ENCODE results near the gene SRM. TPM values are rescaled to one million over a fixed set of nuclear protein-coding genes. Genes with fewer than 3 reads are reported as not detected.
"Not testable (repeated sequence)": the region's sequence is repeated elsewhere in the genome, so short reads cannot be mapped to it uniquely, and the experiment has no call there.

SRM gene
- total RNA-seq, 4 donors from 2014 or later = 15.5 to 86.3 (median 42.8) TPM

DNA sequence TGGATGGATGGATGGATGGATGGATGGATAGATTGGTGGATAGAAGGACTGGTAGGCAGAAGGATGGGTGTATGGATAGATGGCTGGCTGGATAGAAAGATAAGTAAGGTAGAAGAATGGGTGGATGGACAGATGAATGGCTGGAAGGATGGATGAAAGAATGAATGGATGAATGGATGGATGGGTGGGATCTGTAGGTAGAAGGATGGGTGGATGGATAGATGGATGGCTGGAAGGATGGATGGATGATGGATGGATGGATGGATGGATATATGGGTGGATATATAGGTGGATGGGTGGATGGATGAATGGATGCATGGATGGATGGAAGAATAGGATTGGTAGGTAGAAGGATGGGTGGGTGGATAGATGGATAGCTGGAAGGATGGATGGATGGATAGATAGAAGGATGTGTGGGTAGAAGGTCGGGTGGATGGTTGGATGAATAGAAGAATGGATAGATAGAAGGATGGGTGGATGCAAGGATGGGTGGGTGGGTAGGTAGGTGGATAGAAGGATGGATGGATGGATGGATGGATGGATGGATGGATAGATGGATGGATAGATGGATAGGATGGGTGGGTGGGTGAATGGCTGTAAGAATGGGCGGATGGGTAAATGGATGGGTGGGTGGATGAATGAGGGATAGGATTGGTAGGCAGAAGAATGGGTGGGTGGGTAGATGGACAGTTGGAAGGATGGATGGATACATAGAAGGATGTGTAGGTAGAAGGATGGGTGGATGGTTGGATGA is 20.3 kb downstream of the SRM start:
- Histone ChIP-seq H3K36me3 (no peaks in the 10 kb centered on the region), H3K27ac (no peak overlapping the region), H3K4me3 (no peak overlapping the region), H3K27me3 (no peaks in the 10 kb centered on the region), H3K4me1 (peaks cover 0 to 3% of the 10 kb centered on the region in 2 donors), H3K9me3 (no peaks in the 10 kb centered on the region)
- DNase-seq = no peak
- no peak for TF ChIP-seq POLR2A (IDR thresholded peaks at IDR 0.05)
- TF ChIP-seq, protein P1, sequence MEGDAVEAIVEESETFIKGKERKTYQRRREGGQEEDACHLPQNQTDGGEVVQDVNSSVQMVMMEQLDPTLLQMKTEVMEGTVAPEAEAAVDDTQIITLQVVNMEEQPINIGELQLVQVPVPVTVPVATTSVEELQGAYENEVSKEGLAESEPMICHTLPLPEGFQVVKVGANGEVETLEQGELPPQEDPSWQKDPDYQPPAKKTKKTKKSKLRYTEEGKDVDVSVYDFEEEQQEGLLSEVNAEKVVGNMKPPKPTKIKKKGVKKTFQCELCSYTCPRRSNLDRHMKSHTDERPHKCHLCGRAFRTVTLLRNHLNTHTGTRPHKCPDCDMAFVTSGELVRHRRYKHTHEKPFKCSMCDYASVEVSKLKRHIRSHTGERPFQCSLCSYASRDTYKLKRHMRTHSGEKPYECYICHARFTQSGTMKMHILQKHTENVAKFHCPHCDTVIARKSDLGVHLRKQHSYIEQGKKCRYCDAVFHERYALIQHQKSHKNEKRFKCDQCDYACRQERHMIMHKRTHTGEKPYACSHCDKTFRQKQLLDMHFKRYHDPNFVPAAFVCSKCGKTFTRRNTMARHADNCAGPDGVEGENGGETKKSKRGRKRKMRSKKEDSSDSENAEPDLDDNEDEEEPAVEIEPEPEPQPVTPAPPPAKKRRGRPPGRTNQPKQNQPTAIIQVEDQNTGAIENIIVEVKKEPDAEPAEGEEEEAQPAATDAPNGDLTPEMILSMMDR (IDR thresholded peaks at IDR 0.05) = no peak
- intact Hi-C loops (cut with DNase I; ENCODE audit: low total_unique reads) = loop anchor here (5.0 kb wide), 1 partner anchor 608 kb away; no protein-coding TSS in a partner anchor

DNA sequence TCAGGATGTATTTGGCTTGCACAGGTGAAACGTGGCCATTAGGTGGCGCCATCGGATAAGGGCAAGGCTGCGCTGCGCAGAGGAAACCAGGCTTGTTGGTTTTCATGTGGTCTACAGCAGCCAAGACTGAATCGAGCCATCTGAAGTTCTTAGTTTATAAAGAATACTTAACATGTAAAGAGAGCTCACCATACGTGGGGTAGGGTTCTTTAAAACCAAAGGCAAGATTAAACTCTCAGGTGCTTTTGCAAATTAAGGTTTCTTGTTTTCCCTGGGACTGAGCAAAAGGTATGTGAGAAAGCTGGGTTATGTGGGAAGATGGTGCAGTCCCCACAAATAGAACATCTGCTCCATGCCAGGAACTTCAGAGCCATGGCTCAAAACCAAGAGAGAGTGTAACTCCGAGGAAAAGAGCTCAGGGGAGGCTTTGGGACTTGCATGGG is 22.1 kb downstream of the SRM start:
- peaks cover 0 to 3% of the 10 kb centered on the region in 2 donors for H3K4me1 ChIP-seq
- no peak overlapping the region for H3K27ac ChIP-seq
- H3K27me3 ChIP-seq = no peaks in the 10 kb centered on the region
- H3K9me3 ChIP-seq = no peaks in the 10 kb centered on the region
- DNase-seq = peak; percentile 85
- no peaks in the 10 kb centered on the region for H3K36me3 ChIP-seq
- no peak for TF ChIP-seq POLR2A (IDR thresholded peaks at IDR 0.05)
- TF ChIP-seq, protein P1 (IDR thresholded peaks at IDR 0.05) = peak; percentile 95 to 98 (median 96)
- intact Hi-C loops (cut with DNase I; ENCODE audit: low total_unique reads) = no loop called here
- no peak overlapping the region for H3K4me3 ChIP-seq

DNA sequence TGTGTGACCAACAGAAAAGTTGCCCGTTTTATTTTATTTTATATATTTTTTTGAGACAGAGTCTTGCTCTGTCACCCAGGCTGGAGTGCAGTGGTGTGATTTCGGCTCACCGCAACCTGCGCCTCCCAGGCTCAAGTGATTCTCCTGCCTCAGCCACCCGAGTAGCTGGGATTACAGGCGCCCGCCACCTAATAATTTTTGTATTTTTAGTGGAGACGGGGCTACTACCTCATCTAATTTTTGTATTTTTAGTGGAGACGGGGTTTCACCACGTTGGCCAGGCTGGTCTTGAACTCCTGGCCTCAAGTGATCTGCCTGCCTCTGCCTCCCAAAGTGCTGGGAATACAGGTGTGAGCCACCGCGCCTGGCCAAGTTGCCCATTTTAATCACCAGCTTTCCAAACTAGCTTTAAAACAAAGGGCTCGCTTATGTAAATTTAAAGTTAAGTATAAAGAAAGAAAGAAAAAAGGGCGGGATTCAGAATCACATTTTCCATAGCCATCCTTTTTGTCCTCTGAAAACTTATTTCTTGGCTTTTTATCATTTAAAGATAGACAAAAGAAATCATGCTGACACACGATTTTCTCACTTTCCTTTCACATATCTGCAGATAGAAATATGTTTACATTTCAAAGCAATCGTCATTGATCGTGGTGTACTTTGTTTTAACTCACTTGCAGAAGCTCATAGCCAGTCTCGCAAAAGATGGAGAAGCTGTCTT is 22.6 kb downstream of the SRM start:
- H3K36me3 ChIP-seq; H3K9me3 ChIP-seq; intact Hi-C loops (cut with DNase I; ENCODE audit: low total_unique reads): not testable (repeated sequence)

DNA sequence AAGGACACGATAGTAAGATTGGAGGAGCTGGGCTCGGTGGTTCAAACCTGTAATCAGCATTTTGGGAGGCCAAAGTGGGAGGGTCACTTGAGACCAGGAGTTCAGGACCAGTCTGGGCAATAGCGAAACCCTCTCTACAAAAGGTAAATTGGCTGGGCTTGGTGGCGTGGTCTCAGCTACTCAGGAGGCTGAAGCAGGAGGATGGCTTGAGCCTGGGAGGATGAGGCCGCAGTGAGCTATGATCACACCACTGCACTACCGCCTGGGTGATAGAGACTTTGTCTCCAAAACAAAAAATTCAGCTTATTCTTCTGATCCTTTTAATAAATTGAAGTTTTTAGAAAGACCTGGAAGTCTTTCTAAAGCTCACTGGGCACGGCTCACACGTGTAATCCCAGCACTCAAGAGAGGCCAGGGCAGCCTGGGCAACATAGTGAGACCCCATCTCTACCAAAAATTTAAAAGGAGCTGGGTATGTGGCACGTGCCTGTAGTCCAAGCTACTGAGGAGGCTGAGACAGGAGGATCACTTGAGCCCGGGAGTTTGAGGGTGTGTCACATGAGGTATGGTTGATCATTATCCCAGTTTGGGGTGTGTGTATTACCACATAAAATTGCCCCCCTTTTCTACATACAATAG is 28.1 kb downstream of the SRM start:
- Histone ChIP-seq H3K4me1 (no peaks in the 10 kb centered on the region), H3K9me3 (no peaks in the 10 kb centered on the region), H3K36me3 (no peaks in the 10 kb centered on the region), H3K27me3 (no peaks in the 10 kb centered on the region), H3K4me3 (no peak overlapping the region), H3K27ac (no peak overlapping the region)
- TF ChIP-seq, protein P1 (IDR thresholded peaks at IDR 0.05) = no peak
- no peak for TF ChIP-seq POLR2A (IDR thresholded peaks at IDR 0.05)
- intact Hi-C loops (cut with DNase I; ENCODE audit: low total_unique reads) = no loop called here
- DNase-seq = no peak

More for the DNA sequence above, 22.6 kb downstream of the SRM start:
- not testable (repeated sequence) for DNase-seq, H3K4me3 ChIP-seq, H3K4me1 ChIP-seq, H3K27ac ChIP-seq, H3K27me3 ChIP-seq

DNA sequence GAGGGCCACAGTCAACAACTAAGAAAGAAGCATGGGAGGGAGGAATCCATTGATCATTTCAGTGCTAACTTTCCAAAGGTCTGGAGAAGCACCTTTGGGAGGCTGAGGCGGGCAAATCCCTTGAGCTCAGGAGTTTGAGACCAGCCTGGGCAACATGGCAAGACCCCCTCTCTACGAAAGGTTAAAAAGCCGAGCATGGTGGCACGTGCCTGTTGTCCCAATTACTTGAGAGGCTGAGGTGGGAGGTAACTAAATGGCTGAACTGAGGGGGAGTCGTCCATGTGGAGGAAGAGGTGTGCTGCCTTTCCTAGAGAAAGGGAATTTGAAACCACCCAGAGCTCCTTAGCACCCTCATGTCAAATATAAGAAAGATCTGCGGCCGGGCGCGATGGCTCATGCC is 29.0 kb downstream of the SRM start:
- Histone ChIP-seq H3K9me3 (no peaks in the 10 kb centered on the region), H3K4me1 (no peaks in the 10 kb centered on the region), H3K4me3 (no peak overlapping the region), H3K36me3 (no peaks in the 10 kb centered on the region), H3K27me3 (no peaks in the 10 kb centered on the region), H3K27ac (no peak overlapping the region)
- DNase-seq = no peak
- intact Hi-C loops (cut with DNase I; ENCODE audit: low total_unique reads) = no loop called here
- no peak for TF ChIP-seq POLR2A (IDR thresholded peaks at IDR 0.05)
- TF ChIP-seq, protein P1 (IDR thresholded peaks at IDR 0.05) = no peak
